Fibroblast of villous mesenchyme (primary cell): Measurements from ENCODE around the gene CCAR1. TPM values are rescaled to one million over a fixed set of nuclear protein-coding genes. Genes with fewer than 3 reads are reported as not detected.
"Not testable (repeated sequence)": the region's sequence is repeated elsewhere in the genome, so short reads cannot be mapped to it uniquely, and the experiment has no call there.

Source experiments
- DNase-seq: peaks from one replicate; pipeline ENCODE4 v3.0.0-alpha.2; 2010; ENCODE audit warnings: low read depth
- H3K4me3 ChIP-seq: 2 replicates; pipeline ENCODE4 v1.5.1; 2011; ENCODE audit warnings: low read depth, mild to moderate bottlenecking, low read length
- CTCF ChIP-seq: IDR thresholded peaks from 2 replicates; pipeline ENCODE4 v1.5.1; 2012; ENCODE audit warnings: low read depth, mild to moderate bottlenecking, low read length; ENCODE audit not compliant: insufficient read depth
- total RNA-seq: library from RNA; depleted of rRNA; stranded (reverse); fragments of >200 nt; gene quantifications from 2 replicates; pipeline ENCODE4 v1.2.3, GENCODE V29; 2012

Gene CCAR1
- total RNA-seq, 1 donor: 47.1 TPM

GRCh38 chr10:68717435-68717834 lies 3.6 kb upstream of the CCAR1 start:
- DNase-seq: no peak
- H3K4me3 ChIP-seq: no peak overlapping the region
- no peak for TF ChIP-seq CTCF

- TF ChIP-seq CTCF: no peak
- peak overlapping the region; percentile 93 for H3K4me3 ChIP-seq
- peak; percentile 23 for DNase-seq
Observed at GRCh38 chr10:68721673-68722335, 765 bp downstream of the CCAR1 start.

GRCh38 chr10:68725016-68725415 lies 4.0 kb downstream of the CCAR1 start:
- H3K4me3 ChIP-seq: no peak overlapping the region
- no peak for TF ChIP-seq CTCF
- no peak for DNase-seq

- DNase-seq: peak; percentile 38
- no peak overlapping the region for H3K4me3 ChIP-seq
- TF ChIP-seq CTCF: no peak
Observed at GRCh38 chr10:68727146-68727545, 6.1 kb downstream of the CCAR1 start.

- no peak for TF ChIP-seq CTCF
- H3K4me3 ChIP-seq: no peak overlapping the region
- DNase-seq: no peak
Observed at GRCh38 chr10:68732651-68733050, 11.6 kb downstream of the CCAR1 start.

- H3K4me3 ChIP-seq: no peak overlapping the region
- no peak for DNase-seq
- no peak for TF ChIP-seq CTCF
Observed at GRCh38 chr10:68734349-68734748, 13.3 kb downstream of the CCAR1 start.

GRCh38 chr10:68735119-68735518 lies 14.1 kb downstream of the CCAR1 start:
- no peak for TF ChIP-seq CTCF
- no peak for DNase-seq
- no peak overlapping the region for H3K4me3 ChIP-seq

- not testable (repeated sequence) for H3K4me3 ChIP-seq, DNase-seq
Observed at GRCh38 chr10:68735739-68736138, 14.7 kb downstream of the CCAR1 start.

GRCh38 chr10:68740676-68741075 lies 19.6 kb downstream of the CCAR1 start:
- not testable (repeated sequence) for DNase-seq, H3K4me3 ChIP-seq
